ENCODE measurements around the gene MRPL11. TPM values are rescaled to one million over a fixed set of nuclear protein-coding genes. Genes with fewer than 3 reads are reported as not detected.

MRPL11 gene
- total RNA-seq, 4 donors from 2014 or later, result 35.5 to 58.3 (median 39.7) TPM

DNA sequence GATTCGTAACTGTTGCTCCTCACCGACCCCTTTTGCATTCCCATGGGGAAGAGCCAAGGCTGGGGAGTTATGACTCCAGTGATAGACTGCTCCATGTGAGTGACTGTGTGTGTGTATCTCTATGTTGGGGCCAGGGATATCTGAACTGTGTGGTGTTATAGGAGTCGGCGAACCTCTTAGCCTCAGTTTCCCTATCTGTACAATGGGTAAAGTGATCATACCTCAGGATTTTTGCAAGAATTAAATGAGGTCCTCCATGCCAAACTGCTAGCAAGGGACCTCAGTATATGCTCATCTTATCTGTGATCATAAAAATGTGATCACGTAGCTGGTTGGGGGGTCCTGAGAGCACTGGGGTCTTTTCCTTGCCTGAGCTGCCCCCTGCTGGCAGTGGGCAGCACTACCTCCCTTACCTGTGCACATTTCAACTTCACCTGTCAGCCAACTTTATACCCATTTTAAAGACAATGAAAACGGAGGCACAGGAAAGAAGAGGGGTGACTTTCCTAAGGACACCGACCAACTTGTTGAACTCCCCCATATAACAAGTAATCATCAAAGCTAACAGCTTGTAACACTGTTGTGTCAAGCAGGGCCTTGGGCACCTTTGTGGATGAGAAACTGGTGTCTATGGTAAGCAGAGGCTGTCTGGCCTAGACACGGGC, 40.2 kb upstream of the MRPL11 start:
- Histone ChIP-seq H3K9me3 (no peaks in the 10 kb centered on the region), H3K27ac (peak overlapping the region in 1 of 3 donors; percentile 92), H3K27me3 (no peaks in the 10 kb centered on the region), H3K4me1 (peaks cover 5 to 18% of the 10 kb centered on the region in 2 donors), H3K4me3 (replicated peaks in 1 of 3) (peak overlapping the region in 2 of 3 donors; percentile 16 to 69), H3K36me3 (peaks cover 0 to 9% of the 10 kb centered on the region in 2 donors)
- TF ChIP-seq, protein P1, sequence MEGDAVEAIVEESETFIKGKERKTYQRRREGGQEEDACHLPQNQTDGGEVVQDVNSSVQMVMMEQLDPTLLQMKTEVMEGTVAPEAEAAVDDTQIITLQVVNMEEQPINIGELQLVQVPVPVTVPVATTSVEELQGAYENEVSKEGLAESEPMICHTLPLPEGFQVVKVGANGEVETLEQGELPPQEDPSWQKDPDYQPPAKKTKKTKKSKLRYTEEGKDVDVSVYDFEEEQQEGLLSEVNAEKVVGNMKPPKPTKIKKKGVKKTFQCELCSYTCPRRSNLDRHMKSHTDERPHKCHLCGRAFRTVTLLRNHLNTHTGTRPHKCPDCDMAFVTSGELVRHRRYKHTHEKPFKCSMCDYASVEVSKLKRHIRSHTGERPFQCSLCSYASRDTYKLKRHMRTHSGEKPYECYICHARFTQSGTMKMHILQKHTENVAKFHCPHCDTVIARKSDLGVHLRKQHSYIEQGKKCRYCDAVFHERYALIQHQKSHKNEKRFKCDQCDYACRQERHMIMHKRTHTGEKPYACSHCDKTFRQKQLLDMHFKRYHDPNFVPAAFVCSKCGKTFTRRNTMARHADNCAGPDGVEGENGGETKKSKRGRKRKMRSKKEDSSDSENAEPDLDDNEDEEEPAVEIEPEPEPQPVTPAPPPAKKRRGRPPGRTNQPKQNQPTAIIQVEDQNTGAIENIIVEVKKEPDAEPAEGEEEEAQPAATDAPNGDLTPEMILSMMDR (IDR thresholded peaks at IDR 0.05), result peak; percentile 26 to 63 (median 54)
- TF ChIP-seq POLR2A (IDR thresholded peaks at IDR 0.05), result no peak
- no peak for DNase-seq
- WGBS, 2 donors, result 51 to 53% methylated on average over 8 of the region's 8 CpGs
- intact Hi-C loops (cut with DNase I), result no loop called here

DNA sequence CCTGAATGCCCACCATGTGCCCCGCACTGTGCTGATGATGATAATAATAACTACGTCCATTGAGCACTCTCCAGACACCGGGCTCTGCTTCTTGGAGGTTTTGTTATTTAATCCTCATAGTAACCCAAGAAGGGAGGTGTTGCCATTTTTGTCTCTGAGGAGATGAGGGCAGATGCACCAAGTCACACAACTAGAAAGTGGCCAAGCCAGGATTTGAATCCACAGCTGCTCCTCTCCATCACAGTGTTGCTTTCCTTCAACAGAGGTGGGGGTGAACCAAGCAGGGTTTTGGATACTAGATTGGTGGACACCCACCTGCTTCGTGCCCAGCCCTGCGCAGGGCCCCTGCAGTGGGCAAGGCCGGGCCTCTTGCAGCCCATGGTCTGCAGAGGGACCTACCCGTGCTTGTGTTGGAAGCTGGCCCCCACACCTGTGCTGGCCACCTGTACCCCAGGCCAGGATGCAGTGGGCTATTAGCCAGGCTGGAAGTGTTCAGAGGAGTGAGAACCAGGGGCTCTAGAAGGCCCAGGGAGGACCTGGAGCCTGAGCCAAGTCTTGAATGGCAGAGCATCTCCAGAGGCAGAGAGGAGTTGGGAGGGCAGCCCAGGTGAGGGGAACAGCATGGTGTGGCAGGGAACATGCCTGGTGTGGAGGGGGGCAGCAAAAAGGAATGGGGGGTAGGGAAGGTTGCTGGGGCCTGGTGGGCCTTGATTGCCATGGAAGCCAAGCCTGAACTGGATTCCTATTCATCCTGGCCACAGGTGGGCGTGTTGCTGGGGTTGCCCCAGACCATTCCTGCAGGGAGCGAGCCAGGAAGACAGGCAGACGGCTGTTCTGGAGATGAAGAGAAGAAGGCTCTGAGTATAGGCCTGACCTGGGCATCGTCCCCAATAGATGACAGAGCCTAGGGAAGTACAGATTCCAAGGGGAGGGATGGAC, 38.9 kb upstream of the MRPL11 start:
- Histone ChIP-seq H3K9me3 (no peaks in the 10 kb centered on the region), H3K36me3 (peaks cover 0 to 12% of the 10 kb centered on the region in 2 donors), H3K4me3 (replicated peaks in 1 of 3) (no peak overlapping the region), H3K27ac (no peak overlapping the region), H3K4me1 (peaks cover 5 to 18% of the 10 kb centered on the region in 2 donors), H3K27me3 (no peaks in the 10 kb centered on the region)
- intact Hi-C loops (cut with DNase I), result no loop called here
- no peak for DNase-seq
- TF ChIP-seq, protein P1 (IDR thresholded peaks at IDR 0.05), result no peak
- TF ChIP-seq POLR2A (IDR thresholded peaks at IDR 0.05), result no peak
- 89% methylated on average over 10 of the region's 11 CpGs for WGBS, 2 donors

DNA sequence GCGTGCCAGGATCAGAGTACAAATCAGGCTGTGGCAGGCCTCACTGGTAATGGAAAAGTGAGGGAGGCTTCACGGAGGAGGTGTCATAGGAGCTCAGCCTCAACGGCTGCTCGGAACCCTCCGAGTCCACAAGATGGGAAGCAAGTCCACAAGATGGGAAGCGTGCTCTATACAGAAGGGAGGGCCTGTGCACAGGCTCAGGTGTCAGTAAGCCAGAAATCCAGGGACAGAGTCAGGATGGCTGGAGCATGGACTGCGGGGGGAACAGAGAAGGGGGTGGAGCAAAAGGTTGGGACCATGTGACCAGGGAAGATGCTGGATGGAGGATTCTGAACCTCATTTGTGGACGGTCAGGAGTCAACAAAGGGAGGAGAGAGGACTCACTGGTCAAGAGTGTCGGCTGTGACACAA, 38.2 kb upstream of the MRPL11 start:
- H3K27ac ChIP-seq, result no peak overlapping the region
- H3K4me3 ChIP-seq (replicated peaks in 1 of 3), result no peak overlapping the region
- no peaks in the 10 kb centered on the region for H3K27me3 ChIP-seq
- intact Hi-C loops (cut with DNase I), result no loop called here
- H3K36me3 ChIP-seq, result peaks cover 0 to 12% of the 10 kb centered on the region in 2 donors
- TF ChIP-seq, protein P1 (IDR thresholded peaks at IDR 0.05), result no peak
- TF ChIP-seq POLR2A (IDR thresholded peaks at IDR 0.05), result no peak
- DNase-seq, result no peak
- WGBS, 2 donors, result 62 to 72% methylated on average over 9 of the region's 9 CpGs
- peaks cover 5 to 18% of the 10 kb centered on the region in 2 donors for H3K4me1 ChIP-seq
- no peaks in the 10 kb centered on the region for H3K9me3 ChIP-seq

DNA sequence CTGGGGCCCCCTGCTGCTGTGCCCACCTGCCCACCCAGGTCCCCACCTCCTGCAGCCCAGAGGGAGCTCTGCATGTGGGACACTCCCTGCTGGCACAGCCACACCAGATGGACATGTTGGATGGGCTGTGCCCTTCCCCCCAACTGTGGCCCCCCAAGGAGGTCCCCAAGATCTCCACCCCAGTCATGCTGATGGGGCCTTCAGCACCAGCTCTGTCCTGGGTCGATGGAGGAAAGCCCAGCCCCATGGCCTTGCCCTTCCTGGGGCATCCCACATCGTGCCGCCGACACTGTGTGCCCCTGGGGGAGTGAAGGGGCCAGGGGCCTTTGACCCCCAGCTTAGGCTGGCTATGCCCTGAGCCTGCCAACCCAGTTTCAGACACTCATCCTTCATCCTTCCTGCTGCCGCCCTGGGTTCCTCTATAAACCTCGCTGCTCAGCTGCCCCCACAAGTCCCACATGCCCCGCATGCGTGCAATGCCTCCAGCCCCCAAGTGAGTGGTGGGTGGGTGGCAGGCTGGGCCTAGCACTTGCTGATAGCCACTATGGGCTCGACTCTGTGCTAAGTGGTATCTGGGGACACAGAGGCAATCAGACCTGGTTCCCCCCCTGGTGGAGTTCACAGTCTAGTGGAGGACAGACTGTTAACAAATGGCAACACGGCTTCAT, 37.7 kb upstream of the MRPL11 start:
- WGBS, 2 donors, result 76 to 87% methylated on average over 9 to 10 of the region's 10 CpGs
- Histone ChIP-seq H3K4me3 (replicated peaks in 1 of 3) (no peak overlapping the region), H3K9me3 (no peaks in the 10 kb centered on the region), H3K4me1 (peaks cover 5 to 17% of the 10 kb centered on the region in 2 donors), H3K36me3 (peaks cover 0 to 12% of the 10 kb centered on the region in 2 donors), H3K27ac (no peak overlapping the region), H3K27me3 (no peaks in the 10 kb centered on the region)
- intact Hi-C loops (cut with DNase I), result no loop called here
- TF ChIP-seq POLR2A (IDR thresholded peaks at IDR 0.05), result no peak
- TF ChIP-seq, protein P1 (IDR thresholded peaks at IDR 0.05), result no peak
- no peak for DNase-seq
